Neural crest cell (in vitro differentiated cells): ENCODE measurements around the gene RHBDL2. TPM values are rescaled to one million over a fixed set of nuclear protein-coding genes. Genes with fewer than 3 reads are reported as not detected.

Source experiments
- DNase-seq: peaks from one replicate; pipeline ENCODE4 v3.0.0; 2021; ENCODE audit warnings: low read depth, mixed read lengths, low spot score
- H3K27ac Mint-ChIP-seq: one replicate; pipeline ENCODE4 v1.8.0; 2021; ENCODE audit warnings: mild to moderate bottlenecking, mixed read lengths; ENCODE audit not compliant: unreplicated experiment
- H3K27me3 Mint-ChIP-seq: 2 replicates; pipeline ENCODE4 v1.8.0; 2021; ENCODE audit warnings: low read depth, mild to moderate bottlenecking, mixed read lengths
- H3K36me3 Mint-ChIP-seq: 2 replicates; pipeline ENCODE4 v1.8.0; 2021; ENCODE audit warnings: low read depth, mild to moderate bottlenecking, mixed read lengths
- H3K4me1 Mint-ChIP-seq: 2 replicates; pipeline ENCODE4 v1.8.0; 2021; ENCODE audit warnings: mixed read lengths
- H3K4me3 Mint-ChIP-seq: one replicate; pipeline ENCODE4 v1.8.0; 2021; ENCODE audit warnings: mild to moderate bottlenecking, mixed read lengths
- H3K9me3 Mint-ChIP-seq: 2 replicates; pipeline ENCODE4 v1.8.0; 2021; ENCODE audit warnings: mixed read lengths
- CTCF ChIP-seq: fragments of 200-600 bp; sonication (generic); conservative IDR thresholded peaks from 2 replicates; pipeline ENCODE4 v1.5.0; 2021; ENCODE audit warnings: antibody characterized with exemption, mild to moderate bottlenecking
- total RNA-seq: library from RNA; stranded (reverse); gene quantifications from 2 replicates; pipeline ENCODE4 v1.2.1, GENCODE V29; 2021

The RHBDL2 gene
- total RNA-seq, 1 donor from 2014 or later, result not detected

GRCh38 chr1:38872401-38873026, 69.1 kb downstream of the RHBDL2 start:
- Mint-ChIP-seq H3K27ac (no peak overlapping the region), H3K9me3 (no peaks in the 10 kb centered on the region), H3K36me3 (no peaks in the 10 kb centered on the region), H3K4me3 (peak overlapping the region; percentile 97), H3K4me1 (peaks cover 17% of the 10 kb centered on the region), H3K27me3 (no peaks in the 10 kb centered on the region)
- no peak for DNase-seq
- no peak for TF ChIP-seq CTCF

GRCh38 chr1:38870996-38871395, 70.6 kb downstream of the RHBDL2 start:
- H3K9me3 Mint-ChIP-seq, result no peaks in the 10 kb centered on the region
- peaks cover 17% of the 10 kb centered on the region for H3K4me1 Mint-ChIP-seq
- H3K4me3 Mint-ChIP-seq, result peak overlapping the region; percentile 97
- TF ChIP-seq CTCF, result no peak
- H3K27me3 Mint-ChIP-seq, result no peaks in the 10 kb centered on the region
- DNase-seq, result no peak
- no peaks in the 10 kb centered on the region for H3K36me3 Mint-ChIP-seq
- H3K27ac Mint-ChIP-seq, result no peak overlapping the region

GRCh38 chr1:38867208-38867607, 74.4 kb downstream of the RHBDL2 start:
- H3K27ac Mint-ChIP-seq, result no peak overlapping the region

GRCh38 chr1:38865112-38865715, 76.4 kb downstream of the RHBDL2 start:
- Mint-ChIP-seq H3K27ac (no peak overlapping the region), H3K4me3 (no peak overlapping the region), H3K27me3 (no peaks in the 10 kb centered on the region), H3K9me3 (no peaks in the 10 kb centered on the region), H3K4me1 (peaks cover 35% of the 10 kb centered on the region), H3K36me3 (no peaks in the 10 kb centered on the region)
- DNase-seq, result no peak
- peak; percentile 40 for TF ChIP-seq CTCF

More at GRCh38 chr1:38867208-38867607, 74.4 kb downstream of the RHBDL2 start:
- no peak for DNase-seq
- Mint-ChIP-seq H3K4me3 (no peak overlapping the region), H3K27me3 (no peaks in the 10 kb centered on the region), H3K36me3 (no peaks in the 10 kb centered on the region), H3K4me1 (peaks cover 25% of the 10 kb centered on the region), H3K9me3 (no peaks in the 10 kb centered on the region)
- no peak for TF ChIP-seq CTCF

GRCh38 chr1:38860454-38860795, 81.2 kb downstream of the RHBDL2 start:
- TF ChIP-seq CTCF, result no peak
- H3K36me3 Mint-ChIP-seq, result no peaks in the 10 kb centered on the region
- peak overlapping the region; percentile 93 for H3K4me3 Mint-ChIP-seq
- no peaks in the 10 kb centered on the region for H3K9me3 Mint-ChIP-seq
- peaks cover 57% of the 10 kb centered on the region for H3K4me1 Mint-ChIP-seq
- peak overlapping the region; percentile 4 for H3K27ac Mint-ChIP-seq
- no peak for DNase-seq
- H3K27me3 Mint-ChIP-seq, result no peaks in the 10 kb centered on the region
